HepG2 (cell line): ENCODE measurements around the gene VCL. TPM values are rescaled to one million over a fixed set of nuclear protein-coding genes. Genes with fewer than 3 reads are reported as not detected.
"Not testable (repeated sequence)": the region's sequence is repeated elsewhere in the genome, so short reads cannot be mapped to it uniquely, and the experiment has no call there.

ENCODE experiments used
- ATAC-seq: fragments of 200-7000 bp; cut with Tn5 transposase; 3 replicates; pipeline ENCODE4 v1.9.1; 2020; ENCODE audit warnings: mild to moderate bottlenecking, moderate library complexity
- BruUV-seq: library from RNA; stranded (reverse); fragments of 400-500 nt; replicated peaks from 2 replicates; lab custom pipeline; 2021; lab: Mats Ljungman, UMichigan
- CTCF ChIA-PET: fragments of 300-600 bp; formaldehyde crosslinking; extraction: SDS; loops from one replicate; lab custom pipeline; 2021; ENCODE audit warnings: low total read pairs, inconsistent platforms, low intra/inter-chr PET ratio; lab: Yijun Ruan, JAX
- POLR2A ChIA-PET: fragments of 350-600 bp; sonication (Branson Sonifier 250); formaldehyde crosslinking; loops from one replicate; lab custom pipeline; 2020; ENCODE audit warnings: antibody characterized with exemption, inconsistent platforms; lab: Yijun Ruan, JAX
- DNase-seq: peaks from one replicate; pipeline ENCODE4 v3.0.0-alpha.2; 2015; ENCODE audit warnings: low spot score
- FAIRE-seq: peaks from 3 replicates; lab custom pipeline; 2011; peaks lifted over from hg19 to GRCh38; lab: Jason Lieb, UNC
- H2AFZ ChIP-seq: one replicate; pipeline ENCODE4 v1.6.1; 2011; ENCODE audit warnings: low read length, inconsistent platforms
- H3K27ac ChIP-seq: fragments of 300-600 bp; 3 replicates; pipeline ENCODE4 v1.8.0; 2011; ENCODE audit warnings: mixed run types, mild to moderate bottlenecking, mixed read lengths, low read length, inconsistent platforms; ENCODE audit not compliant: insufficient read depth; ENCODE audit errors: extremely low read length
- H3K27me3 ChIP-seq, 2 experiments: fragments of 200-600 bp in 1 of 2; 2 replicates in 1 of 2; 3 replicates in 1 of 2; pipeline versions ENCODE4 v1.6.0 to v1.8.0; 2011; ENCODE audit warnings: low read length in 2 of 2, mild to moderate bottlenecking in 2 of 2, moderate library complexity in 2 of 2, inconsistent platforms in 1 of 2; ENCODE audit not compliant: insufficient read depth in 2 of 2, control insufficient read depth in 1 of 2
- H3K36me3 ChIP-seq, 2 experiments: fragments of 200-600 bp in 1 of 2; replicated peaks in 1 of 2; 2 replicates in 1 of 2; 3 replicates in 1 of 2; pipeline versions ENCODE4 v1.5.1 to v1.8.0; 2011; ENCODE audit warnings: low read length in 2 of 2, inconsistent platforms in 1 of 2; ENCODE audit not compliant: insufficient read depth in 2 of 2, control insufficient read depth in 1 of 2
- H3K4me1 ChIP-seq: 2 replicates; pipeline ENCODE4 v1.5.1; 2012; ENCODE audit warnings: low read length, inconsistent platforms; ENCODE audit not compliant: insufficient read depth
- H3K4me2 ChIP-seq: 2 replicates; pipeline ENCODE4 v1.6.0; 2011; ENCODE audit warnings: low read depth, low read length, inconsistent platforms
- H3K4me3 ChIP-seq, 3 experiments: fragments of 200-600 bp in 1 of 3; sonication (generic), shearing (Covaris generic) in 1 of 3; replicated peaks in 1 of 3; 2 replicates each; pipeline ENCODE4 v1.5.1; 2011 to 2016; ENCODE audit warnings: low read length in 3 of 3, inconsistent platforms in 2 of 3, low read depth in 2 of 3, mild to moderate bottlenecking in 2 of 3, control low read depth in 1 of 3, mixed read lengths in 1 of 3; ENCODE audit not compliant: insufficient read depth in 1 of 3
- H3K79me2 ChIP-seq: one replicate; pipeline ENCODE4 v1.6.1; 2011; ENCODE audit warnings: low read length, inconsistent platforms; ENCODE audit not compliant: insufficient read depth
- H3K9ac ChIP-seq: 2 replicates; pipeline ENCODE4 v1.6.0; 2011; ENCODE audit warnings: mild to moderate bottlenecking, low read depth, low read length, inconsistent platforms; ENCODE audit not compliant: insufficient read depth
- H3K9me3 ChIP-seq: 2 replicates; pipeline ENCODE4 v1.5.1; 2012; ENCODE audit warnings: mild to moderate bottlenecking, low read length
- H4K20me1 ChIP-seq: 2 replicates; pipeline ENCODE4 v1.6.0; 2011; ENCODE audit warnings: inconsistent platforms, mild to moderate bottlenecking, low read length, moderate library complexity; ENCODE audit not compliant: insufficient read depth
- BHLHE40 ChIP-seq: IDR thresholded peaks from 2 replicates; pipeline ENCODE4 v1.6.1; 2011; ENCODE audit warnings: low read length, improper control_type of control experiment
- EZH2 ChIP-seq: conservative IDR thresholded peaks from 2 replicates; pipeline ENCODE4 v1.6.1; 2012; ENCODE audit warnings: mild to moderate bottlenecking, low read depth, low read length, moderate library complexity
- MAFK ChIP-seq, 2 experiments: IDR thresholded peaks in 1 of 2; conservative IDR thresholded peaks in 1 of 2; 2 replicates each; pipeline ENCODE4 v1.6.1; 2011; ENCODE audit warnings: improper control_type of control experiment in 2 of 2, low read length in 2 of 2
- ZNF17 ChIP-seq: sonication (generic); formaldehyde crosslinking; IDR thresholded peaks from 2 replicates; pipeline ENCODE4 v1.5.0; 2020; ENCODE audit warnings: mild to moderate bottlenecking, missing genetic modification reagents
- ZNF589 ChIP-seq: sonication (generic); formaldehyde crosslinking; conservative IDR thresholded peaks from 2 replicates; pipeline ENCODE4 v1.8.0; 2022; ENCODE audit warnings: mild to moderate bottlenecking, moderate library complexity, missing genetic modification reagents
- WGBS: methylation state at CpG from one replicate; pipeline ENCODE4 v1.1.6; 2017; ENCODE audit warnings: low lambda C conversion rate; 5-methylcytosine and 5-hydroxymethylcytosine counted together
- in situ Hi-C: cut with HindIII; loops from 2 replicates; pipeline ENCODE4 v1.10.0; 2017; ENCODE audit warnings: low pct_unique_long_range_greater_than_20kb; ENCODE audit not compliant: extremely low pct_ligation_motif_present
- intact Hi-C: fragments of 100-400 bp; cut with micrococcal nuclease; formaldehyde crosslinking; loops from one replicate; pipeline ENCODE4 v1.10.0; 2022; ENCODE audit not compliant: unreplicated experiment
- polyA plus RNA-seq, 8 experiments: library from polyadenylated mRNA; depleted of rRNA in 3 of 8; stranded (reverse) in 7 of 8; unstranded in 1 of 8; fragments of >200 nt; fragmentation: Illumina TruSeq in 4 of 8; extraction: Trizol in 4 of 8; gene quantifications; 2 replicates each; pipeline versions ENCODE4 v1.2.1 to v1.2.3, GENCODE V29; 2011 to 2016; ENCODE audit warnings: low read depth in 4 of 8, missing spikeins in 1 of 8, mixed read lengths in 1 of 8; ENCODE audit not compliant: insufficient read depth in 1 of 8
- total RNA-seq, 5 experiments: library from RNA; depleted of rRNA; stranded (reverse); fragments of >200 nt; fragmentation: Illumina TruSeq; extraction: Trizol; gene quantifications; 2 replicates each; pipeline ENCODE4 v1.2.3, GENCODE V29; 2016; ENCODE audit warnings: low read depth in 1 of 5
- TF ChIP-seq, protein P1 (sequence below): sonication (generic); formaldehyde crosslinking; IDR thresholded peaks from 2 replicates; pipeline ENCODE4 v1.5.0; 2020; ENCODE audit warnings: mild to moderate bottlenecking, missing genetic modification reagents

The VCL gene
- total and polyA plus RNA-seq, 2 of the 13 experiments (the other 11 are each of a cell fraction or from before 2014, with no cell fraction given) = 17.3 to 26.9 TPM

DNA sequence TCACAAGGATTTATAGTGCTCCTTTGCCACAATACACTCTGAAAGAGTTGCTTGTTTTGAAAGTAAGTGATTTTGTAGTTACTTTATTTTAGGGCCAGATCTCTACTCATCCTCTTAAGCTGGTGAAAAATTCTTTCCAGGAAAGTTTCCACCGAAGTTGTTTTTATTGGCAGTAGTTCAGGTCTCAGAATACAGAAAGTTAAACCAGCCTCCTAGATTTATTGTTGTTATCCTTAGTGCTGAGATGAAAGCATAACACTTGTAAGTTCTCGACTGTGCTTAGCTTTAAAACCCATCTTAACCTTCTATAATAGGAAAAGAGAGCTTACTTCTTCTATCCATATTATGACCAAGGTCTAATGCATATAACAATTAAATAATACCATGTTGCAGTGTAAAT is 147.2 kb downstream of the VCL start:
- in situ Hi-C loops = no loop called here
- ChIA-PET CTCF (no interaction called here), POLR2A (no interaction called here)
- no TSS peak for BruUV-seq
- FAIRE-seq (no peak), DNase-seq (no peak), ATAC-seq (no peak)
- WGBS = 79% methylated on average over 2 of the region's 2 CpGs
- no peak overlapping the region for H3K4me3 ChIP-seq
- peaks cover 42% of the 10 kb centered on the region for H3K79me2 ChIP-seq
- no peak for TF ChIP-seq MAFK (conservative IDR thresholded peaks at IDR 0.05 in 1 of 2, IDR thresholded peaks at IDR 0.05 in 1 of 2; ENCODE audit: low read length in 2 of 2)
- TF ChIP-seq ZNF589 (CRISPR knock-in tag) = no peak
- TF ChIP-seq EZH2 = no peak
- no peak for TF ChIP-seq ZNF17 (CRISPR knock-in tag)
- no peak for TF ChIP-seq BHLHE40
- intact Hi-C loops = no loop called here
- no peak overlapping the region for H2AFZ ChIP-seq
- H3K27me3 ChIP-seq = peaks cover 0 to under 1% of the 10 kb centered on the region in 2 experiments; a peak in 1 of 5 replicates
- H3K9me3 ChIP-seq = no peaks in the 10 kb centered on the region
- H3K4me2 ChIP-seq = no peak overlapping the region
- no peak overlapping the region for H3K9ac ChIP-seq
- peaks cover 27% of the 10 kb centered on the region for H3K4me1 ChIP-seq
- H3K27ac ChIP-seq = no peak overlapping the region
- peaks cover 1 to 4% of the 10 kb centered on the region in 2 experiments; a peak in 1 of 5 replicates for H3K36me3 ChIP-seq
- no peaks in the 10 kb centered on the region for H4K20me1 ChIP-seq

DNA sequence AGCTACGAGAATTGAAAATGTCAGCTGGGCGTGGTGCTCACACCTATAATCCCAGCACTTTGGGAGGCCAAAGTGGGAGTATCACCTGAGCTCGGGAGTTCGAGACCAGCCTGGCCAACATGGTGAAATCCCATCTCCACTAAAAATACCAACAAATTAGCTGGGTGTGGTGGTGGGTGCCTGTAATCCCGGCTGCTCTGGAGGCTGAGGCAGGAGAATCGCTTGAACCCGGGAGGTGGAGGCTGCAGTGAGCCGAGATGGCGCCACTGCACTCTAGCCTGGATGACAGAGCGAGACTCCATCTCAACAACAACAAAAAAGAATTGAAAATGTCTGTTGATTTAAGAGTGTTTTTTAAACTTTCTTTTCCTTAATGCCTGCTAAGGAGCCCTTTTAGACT is 149.1 kb downstream of the VCL start:
- H3K27me3 ChIP-seq, intact Hi-C loops, FAIRE-seq, POLR2A ChIA-PET, ATAC-seq, H3K9ac ChIP-seq, H3K4me2 ChIP-seq, CTCF ChIA-PET, H4K20me1 ChIP-seq, H3K9me3 ChIP-seq: not testable (repeated sequence)
- WGBS = 95% methylated on average over 10 of the region's 10 CpGs
- TF ChIP-seq, protein P1, sequence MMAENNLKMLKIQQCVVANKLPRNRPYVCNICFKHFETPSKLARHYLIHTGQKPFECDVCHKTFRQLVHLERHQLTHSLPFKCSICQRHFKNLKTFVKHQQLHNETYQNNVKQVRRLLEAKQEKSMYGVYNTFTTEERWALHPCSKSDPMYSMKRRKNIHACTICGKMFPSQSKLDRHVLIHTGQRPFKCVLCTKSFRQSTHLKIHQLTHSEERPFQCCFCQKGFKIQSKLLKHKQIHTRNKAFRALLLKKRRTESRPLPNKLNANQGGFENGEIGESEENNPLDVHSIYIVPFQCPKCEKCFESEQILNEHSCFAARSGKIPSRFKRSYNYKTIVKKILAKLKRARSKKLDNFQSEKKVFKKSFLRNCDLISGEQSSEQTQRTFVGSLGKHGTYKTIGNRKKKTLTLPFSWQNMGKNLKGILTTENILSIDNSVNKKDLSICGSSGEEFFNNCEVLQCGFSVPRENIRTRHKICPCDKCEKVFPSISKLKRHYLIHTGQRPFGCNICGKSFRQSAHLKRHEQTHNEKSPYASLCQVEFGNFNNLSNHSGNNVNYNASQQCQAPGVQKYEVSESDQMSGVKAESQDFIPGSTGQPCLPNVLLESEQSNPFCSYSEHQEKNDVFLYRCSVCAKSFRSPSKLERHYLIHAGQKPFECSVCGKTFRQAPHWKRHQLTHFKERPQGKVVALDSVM (CRISPR knock-in tag) = peak; percentile 58
- TF ChIP-seq, all 625 proteins: peak for 1; not testable (repeated sequence) for 624
- H3K36me3 ChIP-seq, in situ Hi-C loops, H3K27ac ChIP-seq, BruUV-seq, DNase-seq, H3K4me3 ChIP-seq, H2AFZ ChIP-seq: not testable (repeated sequence)
- peaks cover 27% of the 10 kb centered on the region for H3K4me1 ChIP-seq
- peaks cover 47% of the 10 kb centered on the region for H3K79me2 ChIP-seq
